HL-60/S4 treated with retinoic acid at 250 ng/mL for 4 days and 3 days (cell line): ENCODE measurements around the gene TRPM5.

Experiments used
- in situ Hi-C: fragments of 300-500 bp; cut with MboI; formaldehyde crosslinking; loops from 2 replicates; pipeline ENCODE4 v1.7.0; 2022; ENCODE audit warnings: low sequenced_read_pairs

Gene TRPM5

GRCh38 chr11:2437516-2437915 is 6.8 kb downstream of the TRPM5 start:
- in situ Hi-C loops = no loop called here

- in situ Hi-C loops = no loop called here
These were observed 7.7 kb downstream of the TRPM5 start for GRCh38 chr11:2436521-2437031.

GRCh38 chr11:2436013-2436520 is 8.2 kb downstream of the TRPM5 start:
- in situ Hi-C loops = no loop called here

- in situ Hi-C loops = no loop called here
These were observed 8.9 kb downstream of the TRPM5 start for GRCh38 chr11:2435288-2436012.

- in situ Hi-C loops = no loop called here
These were observed 9.6 kb downstream of the TRPM5 start for GRCh38 chr11:2434506-2435255.

- in situ Hi-C loops = no loop called here
These were observed 10.3 kb downstream of the TRPM5 start for GRCh38 chr11:2434008-2434407.

GRCh38 chr11:2433106-2433925 is 11.0 kb downstream of the TRPM5 start:
- in situ Hi-C loops = no loop called here

- in situ Hi-C loops = no loop called here
These were observed 11.7 kb downstream of the TRPM5 start for GRCh38 chr11:2432628-2433071.

GRCh38 chr11:2432171-2432621 is 12.1 kb downstream of the TRPM5 start:
- in situ Hi-C loops = no loop called here

- in situ Hi-C loops = no loop called here
These were observed 12.9 kb downstream of the TRPM5 start for GRCh38 chr11:2431395-2431794.

- in situ Hi-C loops = loop anchor here (5.0 to 10.0 kb wide), 2 partner anchors 104 to 466 kb away; no protein-coding TSS in a partner anchor
These were observed 16.0 kb downstream of the TRPM5 start for GRCh38 chr11:2428322-2428795.

GRCh38 chr11:2427721-2428321 is 16.5 kb downstream of the TRPM5 start:
- in situ Hi-C loops = loop anchor here (5.0 to 10.0 kb wide), 2 partner anchors 104 to 467 kb away; no protein-coding TSS in a partner anchor

GRCh38 chr11:2426826-2427521 is 17.3 kb downstream of the TRPM5 start:
- in situ Hi-C loops = loop anchor here (5.0 to 10.0 kb wide), 2 partner anchors 105 to 468 kb away; no protein-coding TSS in a partner anchor

GRCh38 chr11:2426221-2426620 is 18.1 kb downstream of the TRPM5 start:
- in situ Hi-C loops = loop anchor here (5.0 to 10.0 kb wide), 2 partner anchors 106 to 469 kb away; no protein-coding TSS in a partner anchor

GRCh38 chr11:2425506-2425905 is 18.8 kb downstream of the TRPM5 start:
- in situ Hi-C loops = loop anchor here (5.0 to 10.0 kb wide), 2 partner anchors 107 to 469 kb away; no protein-coding TSS in a partner anchor

GRCh38 chr11:2424811-2425495 is 19.4 kb downstream of the TRPM5 start:
- in situ Hi-C loops = loop anchor here (5.0 to 25.0 kb wide), 3 partner anchors 107 to 470 kb away; no protein-coding TSS in a partner anchor

- in situ Hi-C loops = loop anchor here (10.0 to 25.0 kb wide), 2 partner anchors 211 to 471 kb away; no protein-coding TSS in a partner anchor
These were observed 20.9 kb downstream of the TRPM5 start for GRCh38 chr11:2423157-2424025.
